BJ (cell line): ENCODE measurements around the gene GPR87. TPM values are rescaled to one million over a fixed set of nuclear protein-coding genes. Genes with fewer than 3 reads are reported as not detected.

Experiments
- CTCF ChIA-PET: fragments of 350-600 bp; formaldehyde crosslinking; extraction: SDS; loops from one replicate; lab custom pipeline; 2021; ENCODE audit warnings: antibody characterized with exemption, inconsistent platforms; lab: Yijun Ruan, JAX
- POLR2A ChIA-PET: fragments of 300-600 bp; sonication (Branson Sonifier 250); formaldehyde crosslinking; extraction: SDS; loops from one replicate; lab custom pipeline; 2021; ENCODE audit warnings: antibody characterized with exemption; lab: Charles Lee
- DNase-seq: peaks from one replicate; pipeline ENCODE4 v3.0.0-alpha.2; 2011; ENCODE audit warnings: low read depth
- H3K27me3 ChIP-seq: 2 replicates; pipeline ENCODE4 v1.6.0; 2011; ENCODE audit warnings: low read length; ENCODE audit not compliant: control insufficient read depth, insufficient read depth
- H3K36me3 ChIP-seq: 2 replicates; pipeline ENCODE4 v1.5.1; 2011; ENCODE audit warnings: low read length; ENCODE audit not compliant: control insufficient read depth, insufficient read depth
- H3K4me3 ChIP-seq: 2 replicates; pipeline ENCODE4 v1.5.1; 2011; ENCODE audit warnings: low read depth, mild to moderate bottlenecking, control low read depth, low read length
- polyA plus RNA-seq: library from polyadenylated mRNA; depleted of rRNA; stranded (reverse); fragments of >200 nt; gene quantifications from 2 replicates; pipeline ENCODE4 v1.2.3, GENCODE V29; 2011
- TF ChIP-seq, protein P1 (sequence below): IDR thresholded peaks from 2 replicates; pipeline ENCODE4 v1.5.1; 2011; ENCODE audit warnings: low read depth, mild to moderate bottlenecking, control low read depth, inconsistent platforms, low read length, moderate library complexity; ENCODE audit not compliant: insufficient read depth

GPR87 gene
- polyA plus RNA-seq, 1 experiment = not detected

DNA sequence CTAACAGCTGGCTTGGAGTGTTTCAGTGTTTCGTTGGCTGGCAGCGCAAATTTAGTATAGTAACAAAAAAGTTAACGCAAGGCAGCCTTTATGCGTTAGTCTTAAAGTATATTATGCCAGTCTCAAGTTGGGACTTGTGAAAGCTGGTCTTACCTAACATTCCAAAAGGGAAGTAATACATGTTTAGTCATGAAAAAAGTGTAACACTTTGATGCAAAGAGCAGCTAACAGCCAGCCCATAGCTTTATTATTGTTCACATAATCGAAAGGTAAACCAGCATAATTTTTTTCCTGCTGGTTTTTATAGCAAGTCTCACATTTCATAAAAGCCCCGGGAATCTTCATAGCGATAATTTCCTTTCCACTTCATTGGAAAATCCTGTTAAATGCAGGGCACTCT is 2.4 kb upstream of the GPR87 start:
- no peak overlapping the region for H3K4me3 ChIP-seq
- CTCF ChIA-PET = interaction anchor here (1.0 to 2.2 kb wide), 4 partner anchors 9 to 32 kb away, joined by 3 to 5 read pairs (median 4); no protein-coding TSS in a partner anchor
- TF ChIP-seq, protein P1, sequence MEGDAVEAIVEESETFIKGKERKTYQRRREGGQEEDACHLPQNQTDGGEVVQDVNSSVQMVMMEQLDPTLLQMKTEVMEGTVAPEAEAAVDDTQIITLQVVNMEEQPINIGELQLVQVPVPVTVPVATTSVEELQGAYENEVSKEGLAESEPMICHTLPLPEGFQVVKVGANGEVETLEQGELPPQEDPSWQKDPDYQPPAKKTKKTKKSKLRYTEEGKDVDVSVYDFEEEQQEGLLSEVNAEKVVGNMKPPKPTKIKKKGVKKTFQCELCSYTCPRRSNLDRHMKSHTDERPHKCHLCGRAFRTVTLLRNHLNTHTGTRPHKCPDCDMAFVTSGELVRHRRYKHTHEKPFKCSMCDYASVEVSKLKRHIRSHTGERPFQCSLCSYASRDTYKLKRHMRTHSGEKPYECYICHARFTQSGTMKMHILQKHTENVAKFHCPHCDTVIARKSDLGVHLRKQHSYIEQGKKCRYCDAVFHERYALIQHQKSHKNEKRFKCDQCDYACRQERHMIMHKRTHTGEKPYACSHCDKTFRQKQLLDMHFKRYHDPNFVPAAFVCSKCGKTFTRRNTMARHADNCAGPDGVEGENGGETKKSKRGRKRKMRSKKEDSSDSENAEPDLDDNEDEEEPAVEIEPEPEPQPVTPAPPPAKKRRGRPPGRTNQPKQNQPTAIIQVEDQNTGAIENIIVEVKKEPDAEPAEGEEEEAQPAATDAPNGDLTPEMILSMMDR = no peak
- H3K27me3 ChIP-seq = no peaks in the 10 kb centered on the region; the same call in 1 of the 2 replicates
- POLR2A ChIA-PET = no interaction called here
- no peak for DNase-seq
- H3K36me3 ChIP-seq = no peaks in the 10 kb centered on the region

- H3K36me3 ChIP-seq = no peaks in the 10 kb centered on the region
- POLR2A ChIA-PET = no interaction called here
- TF ChIP-seq, protein P1 = no peak
- CTCF ChIA-PET = interaction anchor here (1.0 to 2.2 kb wide), 4 partner anchors 8 to 32 kb away, joined by 3 to 5 read pairs (median 4); no protein-coding TSS in a partner anchor
- H3K4me3 ChIP-seq = no peak overlapping the region
- H3K27me3 ChIP-seq = no peaks in the 10 kb centered on the region; the same call in 1 of the 2 replicates
- no peak for DNase-seq
These were observed 1.7 kb upstream of the GPR87 start for GRCh38 chr3:151318313-151318712.

- POLR2A ChIA-PET = no interaction called here
These were observed 774 bp downstream of the GPR87 start for GRCh38 chr3:151315846-151316245.

DNA sequence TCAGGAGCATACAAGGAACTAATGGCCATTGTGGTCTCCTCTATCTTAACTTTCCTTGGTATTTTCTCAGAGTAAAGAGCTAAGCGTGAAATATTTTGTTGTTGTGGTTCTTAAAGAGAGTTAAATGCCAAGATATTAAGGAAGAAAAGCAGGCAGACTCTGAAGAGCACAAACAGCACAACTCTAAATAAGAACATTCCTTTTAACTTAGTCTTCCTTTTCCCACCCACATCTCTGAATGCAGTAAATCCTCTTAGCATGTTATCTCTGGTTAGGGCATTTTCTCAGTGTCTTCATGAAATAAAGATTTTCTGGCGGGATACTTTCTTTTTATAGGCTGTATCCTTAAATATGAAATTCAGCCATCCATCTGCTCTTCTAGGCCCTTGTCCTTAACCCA is 1.5 kb downstream of the GPR87 start:
- CTCF ChIA-PET = no interaction called here
- TF ChIP-seq, protein P1 = no peak
- H3K27me3 ChIP-seq = no peaks in the 10 kb centered on the region
- no peak for DNase-seq
- H3K36me3 ChIP-seq = no peaks in the 10 kb centered on the region
- POLR2A ChIA-PET = no interaction called here
- H3K4me3 ChIP-seq = no peak overlapping the region

More at GRCh38 chr3:151315846-151316245, 774 bp downstream of the GPR87 start:
- Histone ChIP-seq H3K4me3 (no peak overlapping the region), H3K27me3 (no peaks in the 10 kb centered on the region), H3K36me3 (no peaks in the 10 kb centered on the region)
- CTCF ChIA-PET = interaction anchor here (1.1 kb wide), 1 partner anchor 11 kb away, joined by 8 read pairs; no protein-coding TSS in a partner anchor
- TF ChIP-seq, protein P1 = no peak
- DNase-seq = no peak

- no peaks in the 10 kb centered on the region for H3K27me3 ChIP-seq
- no peaks in the 10 kb centered on the region for H3K36me3 ChIP-seq
- H3K4me3 ChIP-seq = no peak overlapping the region
- DNase-seq = no peak
- ChIA-PET CTCF (no interaction called here), POLR2A (no interaction called here)
- TF ChIP-seq, protein P1 = no peak
These were observed 2.0 kb downstream of the GPR87 start for GRCh38 chr3:151314593-151314992.
